H9 (cell line): ENCODE data around the gene CPO. TPM values are rescaled to one million over a fixed set of nuclear protein-coding genes. Genes with fewer than 3 reads are reported as not detected.

Experiments used
- DNase-seq: peaks from one replicate; pipeline ENCODE4 v3.0.0-alpha.2; 2017
- H2AFZ ChIP-seq: one replicate; pipeline ENCODE4 v1.6.1; 2013; ENCODE audit warnings: mild to moderate bottlenecking, low read length, control low read depth, moderate library complexity
- H2AK5ac ChIP-seq: 2 replicates; pipeline ENCODE4 v1.6.1; 2013; ENCODE audit warnings: low read length, control low read depth, mixed read lengths; ENCODE audit not compliant: insufficient read length
- H2BK120ac ChIP-seq: one replicate; pipeline ENCODE4 v1.6.1; 2013; ENCODE audit warnings: low read depth, mild to moderate bottlenecking, low read length, control low read depth, inconsistent platforms; ENCODE audit not compliant: poor library complexity, severe bottlenecking
- H2BK12ac ChIP-seq: 2 replicates; pipeline ENCODE4 v1.6.1; 2013; ENCODE audit warnings: low read length, control low read depth, mixed read lengths, low read depth; ENCODE audit not compliant: insufficient read length
- H2BK15ac ChIP-seq: 2 replicates; pipeline ENCODE4 v1.6.1; 2013; ENCODE audit warnings: low read depth, low read length, control low read depth
- H2BK20ac ChIP-seq: one replicate; pipeline ENCODE4 v1.6.1; 2013; ENCODE audit warnings: low read depth, mild to moderate bottlenecking, low read length, control low read depth, inconsistent platforms; ENCODE audit not compliant: poor library complexity, severe bottlenecking
- H2BK5ac ChIP-seq: 2 replicates; pipeline ENCODE4 v1.6.1; 2013; ENCODE audit warnings: low read length, control low read depth, mixed read lengths; ENCODE audit not compliant: insufficient read length
- H3K14ac ChIP-seq: 2 replicates; pipeline ENCODE4 v1.6.1; 2013; ENCODE audit warnings: low read length, control low read depth; ENCODE audit not compliant: insufficient read depth
- H3K18ac ChIP-seq: 2 replicates; pipeline ENCODE4 v1.6.1; 2013; ENCODE audit warnings: low read depth, mild to moderate bottlenecking, mixed read lengths, low read length, control low read depth; ENCODE audit not compliant: insufficient read length
- H3K23ac ChIP-seq: 2 replicates; pipeline ENCODE4 v1.6.1; 2013; ENCODE audit warnings: low read length, control low read depth, mixed read lengths, low read depth; ENCODE audit not compliant: insufficient read length
- H3K23me2 ChIP-seq: 2 replicates; pipeline ENCODE4 v1.6.1; 2013; ENCODE audit warnings: low read depth, mild to moderate bottlenecking, mixed read lengths, low read length, control low read depth; ENCODE audit not compliant: insufficient read length, poor library complexity, severe bottlenecking
- H3K27ac ChIP-seq: 2 replicates; pipeline ENCODE4 v1.5.1; 2013; ENCODE audit warnings: low read length, control low read depth, mixed read lengths, low read depth; ENCODE audit not compliant: insufficient read length
- H3K27me3 ChIP-seq: 2 replicates; pipeline ENCODE4 v1.6.1; 2013; ENCODE audit warnings: low read length, control low read depth, inconsistent platforms; ENCODE audit not compliant: insufficient read depth
- H3K4ac ChIP-seq: 2 replicates; pipeline ENCODE4 v1.6.1; 2013; ENCODE audit warnings: low read depth, mild to moderate bottlenecking, control low read depth, inconsistent platforms, low read length, moderate library complexity
- H3K4me1 ChIP-seq: 2 replicates; pipeline ENCODE4 v1.6.1; 2013; ENCODE audit warnings: low read length, control low read depth, inconsistent platforms; ENCODE audit not compliant: insufficient read depth
- H3K4me2 ChIP-seq: 2 replicates; pipeline ENCODE4 v1.6.1; 2013; ENCODE audit warnings: low read length, control low read depth, mixed read lengths; ENCODE audit not compliant: insufficient read length, insufficient read depth
- H3K56ac ChIP-seq: 2 replicates; pipeline ENCODE4 v1.6.1; 2013; ENCODE audit warnings: low read depth, mild to moderate bottlenecking, mixed read lengths, low read length, control low read depth; ENCODE audit not compliant: insufficient read length
- H3K79me1 ChIP-seq: 2 replicates; pipeline ENCODE4 v1.6.1; 2013; ENCODE audit warnings: low read depth, mild to moderate bottlenecking, moderate library complexity, low read length, control low read depth, inconsistent platforms; ENCODE audit not compliant: insufficient read depth, poor library complexity, severe bottlenecking
- H3K79me2 ChIP-seq: 2 replicates; pipeline ENCODE4 v1.6.1; 2013; ENCODE audit warnings: low read length, control low read depth, inconsistent platforms; ENCODE audit not compliant: insufficient read depth
- H3K9ac ChIP-seq: 2 replicates; pipeline ENCODE4 v1.6.1; 2013; ENCODE audit warnings: low read length, control low read depth, mixed read lengths; ENCODE audit not compliant: insufficient read length; ENCODE audit errors: extremely low read depth
- H3K9me3 ChIP-seq: one replicate; pipeline ENCODE4 v1.6.1; 2013; ENCODE audit warnings: low read depth, low read length, inconsistent platforms; ENCODE audit not compliant: control insufficient read depth
- H3T11ph ChIP-seq: one replicate; pipeline ENCODE4 v1.6.1; 2013; ENCODE audit warnings: mild to moderate bottlenecking, low read length, control low read depth, inconsistent platforms
- H4K20me1 ChIP-seq: one replicate; pipeline ENCODE4 v1.6.1; 2013; ENCODE audit not compliant: control insufficient read depth, insufficient read length, insufficient read depth
- H4K5ac ChIP-seq: 2 replicates; pipeline ENCODE4 v1.6.1; 2013; ENCODE audit warnings: low read depth, mild to moderate bottlenecking, mixed read lengths, low read length, control low read depth; ENCODE audit not compliant: insufficient read length
- H4K8ac ChIP-seq: replicated peaks from 2 replicates; pipeline ENCODE4 v1.6.1; 2013; ENCODE audit warnings: low read length, control low read depth, mixed read lengths, low read depth; ENCODE audit not compliant: insufficient read length
- H4K91ac ChIP-seq: 2 replicates; pipeline ENCODE4 v1.6.1; 2013; ENCODE audit warnings: low read depth, mild to moderate bottlenecking, moderate library complexity, mixed read lengths, low read length, control low read depth; ENCODE audit not compliant: insufficient read length
- H3K27ac Mint-ChIP-seq, 3 experiments: 2 replicates in 2 of 3; 3 replicates in 1 of 3; pipeline ENCODE4 v1.8.0; 2020 to 2021; ENCODE audit warnings: mixed read lengths in 3 of 3, mild to moderate bottlenecking in 1 of 3, moderate library complexity in 1 of 3
- H3K27me3 Mint-ChIP-seq: 2 replicates; pipeline ENCODE4 v1.8.0; 2021; ENCODE audit warnings: low read depth, mild to moderate bottlenecking, moderate library complexity, mixed read lengths
- H3K36me3 Mint-ChIP-seq, 3 experiments: 2 replicates in 2 of 3; 3 replicates in 1 of 3; pipeline ENCODE4 v1.8.0; 2020 to 2021; ENCODE audit warnings: low read depth in 3 of 3, mixed read lengths in 3 of 3; ENCODE audit not compliant: insufficient read depth in 1 of 3
- H3K4me1 Mint-ChIP-seq, 2 experiments: 2 replicates each; pipeline ENCODE4 v1.8.0; 2020; ENCODE audit warnings: mixed read lengths in 2 of 2
- H3K4me3 Mint-ChIP-seq, 2 experiments: 2 replicates in 1 of 2; 3 replicates in 1 of 2; pipeline ENCODE4 v1.8.0; 2020 to 2021; ENCODE audit warnings: mild to moderate bottlenecking in 2 of 2, mixed read lengths in 2 of 2, moderate library complexity in 1 of 2
- H3K9me3 Mint-ChIP-seq, 2 experiments: 2 replicates in 1 of 2; 3 replicates in 1 of 2; pipeline ENCODE4 v1.8.0; 2020; ENCODE audit warnings: mild to moderate bottlenecking in 2 of 2, mixed read lengths in 2 of 2, moderate library complexity in 1 of 2
- CTCF ChIP-seq: fragments of 200-600 bp; sonication (generic); conservative IDR thresholded peaks from 3 replicates; pipeline ENCODE4 v1.8.0; 2021; ENCODE audit warnings: antibody characterized with exemption, mild to moderate bottlenecking
- WGBS: extraction: QIAGEN DNeasy Blood & Tissue Kit; methylation state at CpG from one replicate; pipeline ENCODE4 v1.1.7; 2013; ENCODE audit warnings: missing lambda C conversion rate, low lambda C conversion rate, mixed read lengths; ENCODE audit not compliant: insufficient read length; ENCODE audit errors: extremely low coverage; 5-methylcytosine and 5-hydroxymethylcytosine counted together
- total RNA-seq: library from RNA; stranded (reverse); gene quantifications from 2 replicates; pipeline ENCODE4 v1.2.1, GENCODE V29; 2021

Gene CPO
- total RNA-seq, 1 experiment from 2014 or later = 0.68 TPM

GRCh38 chr2:206915121-206915520, 24.2 kb upstream of the CPO start:
- no CpG with 5 or more reads among the region's 1 CpG for WGBS
- Histone ChIP-seq H3K9ac (no peak overlapping the region), H3K27ac (no peak overlapping the region)

More at GRCh38 chr2:206915121-206915520, 24.2 kb upstream of the CPO start:
- H3K79me2 ChIP-seq = no peaks in the 10 kb centered on the region
- H3K27me3 Mint-ChIP-seq = no peaks in the 10 kb centered on the region
- TF ChIP-seq CTCF = no peak
- no peak overlapping the region for H2BK12ac ChIP-seq
- H3T11ph ChIP-seq = no peak overlapping the region
- H2AK5ac ChIP-seq = no peak overlapping the region
- H4K20me1 ChIP-seq = no peaks in the 10 kb centered on the region
- H2BK5ac ChIP-seq = no peak overlapping the region
- no peaks in the 10 kb centered on the region for H3K27me3 ChIP-seq
- no peak overlapping the region for H3K27ac Mint-ChIP-seq
- H3K14ac ChIP-seq = no peak overlapping the region
- no peak for DNase-seq
- no peak overlapping the region for H4K91ac ChIP-seq
- H4K5ac ChIP-seq = no peak overlapping the region
- no peaks in the 10 kb centered on the region; a peak in 1 of 7 replicates for H3K36me3 Mint-ChIP-seq
- H3K9me3 Mint-ChIP-seq = peaks cover 2 to 4% of the 10 kb centered on the region in 2 experiments; a peak in 3 of 5 replicates
- no peak overlapping the region for H2AFZ ChIP-seq
- H3K4me1 ChIP-seq = no peaks in the 10 kb centered on the region
- H2BK20ac ChIP-seq = no peak overlapping the region
- no peak overlapping the region for H2BK120ac ChIP-seq
- no peak overlapping the region for H3K4me3 Mint-ChIP-seq
- no peaks in the 10 kb centered on the region for H3K23me2 ChIP-seq
- no peak overlapping the region for H2BK15ac ChIP-seq
- H3K4me2 ChIP-seq = no peak overlapping the region
- no peak overlapping the region for H3K4ac ChIP-seq
- H3K56ac ChIP-seq = no peak overlapping the region
- H3K4me1 Mint-ChIP-seq = peaks cover 8 to 10% of the 10 kb centered on the region in 2 experiments
- H3K23ac ChIP-seq = no peak overlapping the region
- no peak overlapping the region for H4K8ac ChIP-seq
- no peaks in the 10 kb centered on the region for H3K9me3 ChIP-seq
- no peak overlapping the region for H3K18ac ChIP-seq
- H3K79me1 ChIP-seq = no peaks in the 10 kb centered on the region
